H9 (cell line): Measurements from ENCODE around the gene GPR156. TPM values are rescaled to one million over a fixed set of nuclear protein-coding genes. Genes with fewer than 3 reads are reported as not detected.

Experiments
- DNase-seq: peaks from one replicate; pipeline ENCODE4 v3.0.0-alpha.2; 2017
- H2AFZ ChIP-seq: one replicate; pipeline ENCODE4 v1.6.1; 2013; ENCODE audit warnings: mild to moderate bottlenecking, low read length, control low read depth, moderate library complexity
- H2AK5ac ChIP-seq: 2 replicates; pipeline ENCODE4 v1.6.1; 2013; ENCODE audit warnings: low read length, control low read depth, mixed read lengths; ENCODE audit not compliant: insufficient read length
- H2BK120ac ChIP-seq: one replicate; pipeline ENCODE4 v1.6.1; 2013; ENCODE audit warnings: low read depth, mild to moderate bottlenecking, low read length, control low read depth, inconsistent platforms; ENCODE audit not compliant: poor library complexity, severe bottlenecking
- H2BK12ac ChIP-seq: 2 replicates; pipeline ENCODE4 v1.6.1; 2013; ENCODE audit warnings: low read length, control low read depth, mixed read lengths, low read depth; ENCODE audit not compliant: insufficient read length
- H2BK15ac ChIP-seq: 2 replicates; pipeline ENCODE4 v1.6.1; 2013; ENCODE audit warnings: low read depth, low read length, control low read depth
- H2BK20ac ChIP-seq: one replicate; pipeline ENCODE4 v1.6.1; 2013; ENCODE audit warnings: low read depth, mild to moderate bottlenecking, low read length, control low read depth, inconsistent platforms; ENCODE audit not compliant: poor library complexity, severe bottlenecking
- H2BK5ac ChIP-seq: 2 replicates; pipeline ENCODE4 v1.6.1; 2013; ENCODE audit warnings: low read length, control low read depth, mixed read lengths; ENCODE audit not compliant: insufficient read length
- H3K14ac ChIP-seq: 2 replicates; pipeline ENCODE4 v1.6.1; 2013; ENCODE audit warnings: low read length, control low read depth; ENCODE audit not compliant: insufficient read depth
- H3K18ac ChIP-seq: 2 replicates; pipeline ENCODE4 v1.6.1; 2013; ENCODE audit warnings: low read depth, mild to moderate bottlenecking, mixed read lengths, low read length, control low read depth; ENCODE audit not compliant: insufficient read length
- H3K23ac ChIP-seq: 2 replicates; pipeline ENCODE4 v1.6.1; 2013; ENCODE audit warnings: low read length, control low read depth, mixed read lengths, low read depth; ENCODE audit not compliant: insufficient read length
- H3K23me2 ChIP-seq: 2 replicates; pipeline ENCODE4 v1.6.1; 2013; ENCODE audit warnings: low read depth, mild to moderate bottlenecking, mixed read lengths, low read length, control low read depth; ENCODE audit not compliant: insufficient read length, poor library complexity, severe bottlenecking
- H3K27ac ChIP-seq: 2 replicates; pipeline ENCODE4 v1.5.1; 2013; ENCODE audit warnings: low read length, control low read depth, mixed read lengths, low read depth; ENCODE audit not compliant: insufficient read length
- H3K27me3 ChIP-seq: 2 replicates; pipeline ENCODE4 v1.6.1; 2013; ENCODE audit warnings: low read length, control low read depth, inconsistent platforms; ENCODE audit not compliant: insufficient read depth
- H3K4ac ChIP-seq: 2 replicates; pipeline ENCODE4 v1.6.1; 2013; ENCODE audit warnings: low read depth, mild to moderate bottlenecking, control low read depth, inconsistent platforms, low read length, moderate library complexity
- H3K4me1 ChIP-seq: 2 replicates; pipeline ENCODE4 v1.6.1; 2013; ENCODE audit warnings: low read length, control low read depth, inconsistent platforms; ENCODE audit not compliant: insufficient read depth
- H3K4me2 ChIP-seq: 2 replicates; pipeline ENCODE4 v1.6.1; 2013; ENCODE audit warnings: low read length, control low read depth, mixed read lengths; ENCODE audit not compliant: insufficient read length, insufficient read depth
- H3K56ac ChIP-seq: 2 replicates; pipeline ENCODE4 v1.6.1; 2013; ENCODE audit warnings: low read depth, mild to moderate bottlenecking, mixed read lengths, low read length, control low read depth; ENCODE audit not compliant: insufficient read length
- H3K79me1 ChIP-seq: 2 replicates; pipeline ENCODE4 v1.6.1; 2013; ENCODE audit warnings: low read depth, mild to moderate bottlenecking, moderate library complexity, low read length, control low read depth, inconsistent platforms; ENCODE audit not compliant: insufficient read depth, poor library complexity, severe bottlenecking
- H3K79me2 ChIP-seq: 2 replicates; pipeline ENCODE4 v1.6.1; 2013; ENCODE audit warnings: low read length, control low read depth, inconsistent platforms; ENCODE audit not compliant: insufficient read depth
- H3K9ac ChIP-seq: 2 replicates; pipeline ENCODE4 v1.6.1; 2013; ENCODE audit warnings: low read length, control low read depth, mixed read lengths; ENCODE audit not compliant: insufficient read length; ENCODE audit errors: extremely low read depth
- H3K9me3 ChIP-seq: one replicate; pipeline ENCODE4 v1.6.1; 2013; ENCODE audit warnings: low read depth, low read length, inconsistent platforms; ENCODE audit not compliant: control insufficient read depth
- H3T11ph ChIP-seq: one replicate; pipeline ENCODE4 v1.6.1; 2013; ENCODE audit warnings: mild to moderate bottlenecking, low read length, control low read depth, inconsistent platforms
- H4K20me1 ChIP-seq: one replicate; pipeline ENCODE4 v1.6.1; 2013; ENCODE audit not compliant: control insufficient read depth, insufficient read length, insufficient read depth
- H4K5ac ChIP-seq: 2 replicates; pipeline ENCODE4 v1.6.1; 2013; ENCODE audit warnings: low read depth, mild to moderate bottlenecking, mixed read lengths, low read length, control low read depth; ENCODE audit not compliant: insufficient read length
- H4K8ac ChIP-seq: replicated peaks from 2 replicates; pipeline ENCODE4 v1.6.1; 2013; ENCODE audit warnings: low read length, control low read depth, mixed read lengths, low read depth; ENCODE audit not compliant: insufficient read length
- H4K91ac ChIP-seq: 2 replicates; pipeline ENCODE4 v1.6.1; 2013; ENCODE audit warnings: low read depth, mild to moderate bottlenecking, moderate library complexity, mixed read lengths, low read length, control low read depth; ENCODE audit not compliant: insufficient read length
- H3K27ac Mint-ChIP-seq, 3 experiments: 2 replicates in 2 of 3; 3 replicates in 1 of 3; pipeline ENCODE4 v1.8.0; 2020 to 2021; ENCODE audit warnings: mixed read lengths in 3 of 3, mild to moderate bottlenecking in 1 of 3, moderate library complexity in 1 of 3
- H3K27me3 Mint-ChIP-seq: 2 replicates; pipeline ENCODE4 v1.8.0; 2021; ENCODE audit warnings: low read depth, mild to moderate bottlenecking, moderate library complexity, mixed read lengths
- H3K36me3 Mint-ChIP-seq, 3 experiments: 2 replicates in 2 of 3; 3 replicates in 1 of 3; pipeline ENCODE4 v1.8.0; 2020 to 2021; ENCODE audit warnings: low read depth in 3 of 3, mixed read lengths in 3 of 3; ENCODE audit not compliant: insufficient read depth in 1 of 3
- H3K4me1 Mint-ChIP-seq, 2 experiments: 2 replicates each; pipeline ENCODE4 v1.8.0; 2020; ENCODE audit warnings: mixed read lengths in 2 of 2
- H3K4me3 Mint-ChIP-seq, 2 experiments: 2 replicates in 1 of 2; 3 replicates in 1 of 2; pipeline ENCODE4 v1.8.0; 2020 to 2021; ENCODE audit warnings: mild to moderate bottlenecking in 2 of 2, mixed read lengths in 2 of 2, moderate library complexity in 1 of 2
- H3K9me3 Mint-ChIP-seq, 2 experiments: 2 replicates in 1 of 2; 3 replicates in 1 of 2; pipeline ENCODE4 v1.8.0; 2020; ENCODE audit warnings: mild to moderate bottlenecking in 2 of 2, mixed read lengths in 2 of 2, moderate library complexity in 1 of 2
- CTCF ChIP-seq: fragments of 200-600 bp; sonication (generic); conservative IDR thresholded peaks from 3 replicates; pipeline ENCODE4 v1.8.0; 2021; ENCODE audit warnings: antibody characterized with exemption, mild to moderate bottlenecking
- WGBS: extraction: QIAGEN DNeasy Blood & Tissue Kit; methylation state at CpG from one replicate; pipeline ENCODE4 v1.1.7; 2013; ENCODE audit warnings: missing lambda C conversion rate, low lambda C conversion rate, mixed read lengths; ENCODE audit not compliant: insufficient read length; ENCODE audit errors: extremely low coverage; 5-methylcytosine and 5-hydroxymethylcytosine counted together
- total RNA-seq: library from RNA; stranded (reverse); gene quantifications from 2 replicates; pipeline ENCODE4 v1.2.1, GENCODE V29; 2021

Gene GPR156
- total RNA-seq, 1 experiment from 2014 or later = 1.8 TPM

- Histone ChIP-seq H3K4me2 (no peak overlapping the region), H3K23ac (no peak overlapping the region), H3T11ph (no peak overlapping the region), H3K9ac (no peak overlapping the region), H3K4ac (no peak overlapping the region), H3K4me1 (no peaks in the 10 kb centered on the region; the same call in 1 of the 2 replicates), H3K56ac (no peak overlapping the region), H2AK5ac (no peak overlapping the region), H4K5ac (no peak overlapping the region), H3K9me3 (peaks cover 6% of the 10 kb centered on the region), H2BK12ac (no peak overlapping the region), H4K20me1 (no peaks in the 10 kb centered on the region), H2BK15ac (no peak overlapping the region), H3K23me2 (no peaks in the 10 kb centered on the region), H3K27me3 (no peaks in the 10 kb centered on the region; the same call in 1 of the 2 replicates), H2BK20ac (no peak overlapping the region), H3K14ac (no peak overlapping the region), H2BK120ac (no peak overlapping the region), H2AFZ (no peak overlapping the region), H3K18ac (no peak overlapping the region), H3K79me2 (no peaks in the 10 kb centered on the region), H4K91ac (no peak overlapping the region), H2BK5ac (no peak overlapping the region), H3K79me1 (no peaks in the 10 kb centered on the region), H4K8ac (no peak overlapping the region), H3K27ac (no peak overlapping the region)
- H3K4me3 Mint-ChIP-seq = no peak overlapping the region
- no CpG with 5 or more reads among the region's 5 CpGs for WGBS
- TF ChIP-seq CTCF = no peak
- no peak overlapping the region for H3K27ac Mint-ChIP-seq
- no peak for DNase-seq
- H3K9me3 Mint-ChIP-seq = peaks cover 28 to 30% of the 10 kb centered on the region in 2 experiments
- peaks cover 4% of the 10 kb centered on the region for H3K27me3 Mint-ChIP-seq
- H3K36me3 Mint-ChIP-seq = peaks cover 12 to 24% (median 18%) of the 10 kb centered on the region in 3 experiments
- no peaks in the 10 kb centered on the region for H3K4me1 Mint-ChIP-seq
Measured at GRCh38 chr3:120157681-120158080, 127.3 kb downstream of the GPR156 start.
